ENCODE results near the gene LHFPL4. TPM values are rescaled to one million over a fixed set of nuclear protein-coding genes. Genes with fewer than 3 reads are reported as not detected.
"Not testable (repeated sequence)": the region's sequence is repeated elsewhere in the genome, so short reads cannot be mapped to it uniquely, and the experiment has no call there.

Gene LHFPL4
- total RNA-seq, 1 donor from 2014 or later = 0.55 TPM

DNA sequence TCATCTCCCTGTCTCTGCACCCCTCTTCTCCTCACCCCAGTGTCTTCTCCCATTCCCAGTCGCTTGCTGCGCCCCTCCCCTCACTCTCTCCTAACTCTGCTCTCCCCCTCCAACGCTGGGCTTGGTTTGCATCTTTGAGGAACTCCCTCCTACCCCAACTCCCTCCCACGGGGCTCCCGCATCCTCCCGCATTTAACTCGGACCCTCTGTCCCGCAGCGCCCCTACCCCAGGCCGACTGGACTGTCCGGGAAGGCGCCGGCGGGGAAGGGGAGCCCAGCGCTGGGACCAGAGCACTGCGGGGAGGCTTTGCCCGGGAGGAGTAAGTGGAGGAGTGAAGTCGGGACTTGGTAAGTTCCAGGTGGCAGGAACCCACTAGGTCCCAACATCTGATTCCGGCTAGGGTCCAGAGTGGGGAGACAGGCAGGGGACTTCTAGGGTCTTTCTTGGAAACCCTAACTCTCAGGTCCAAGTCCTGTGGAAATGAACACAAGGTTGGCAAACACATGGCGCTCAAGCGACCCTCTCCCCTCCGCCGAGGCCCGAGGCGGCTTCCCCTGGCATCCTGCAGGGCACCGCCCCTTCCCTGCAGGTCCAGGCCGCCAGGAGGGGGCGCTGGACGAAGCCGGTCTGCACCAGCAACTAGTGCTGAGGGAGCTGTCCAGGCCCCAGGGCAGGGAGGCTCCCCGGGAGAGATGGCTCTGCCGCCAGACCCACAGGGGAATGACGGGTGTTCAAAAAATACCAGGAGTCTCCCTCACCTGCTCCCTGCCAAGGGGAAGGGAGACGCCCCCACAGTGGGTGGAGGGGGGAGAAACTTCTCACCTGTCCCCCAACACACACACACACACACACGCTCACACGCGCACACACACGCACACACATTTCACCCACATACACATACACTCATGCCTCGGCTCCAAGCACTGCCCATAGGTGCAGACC, 53.2 kb downstream of the LHFPL4 start:
- TF ChIP-seq, protein P1, sequence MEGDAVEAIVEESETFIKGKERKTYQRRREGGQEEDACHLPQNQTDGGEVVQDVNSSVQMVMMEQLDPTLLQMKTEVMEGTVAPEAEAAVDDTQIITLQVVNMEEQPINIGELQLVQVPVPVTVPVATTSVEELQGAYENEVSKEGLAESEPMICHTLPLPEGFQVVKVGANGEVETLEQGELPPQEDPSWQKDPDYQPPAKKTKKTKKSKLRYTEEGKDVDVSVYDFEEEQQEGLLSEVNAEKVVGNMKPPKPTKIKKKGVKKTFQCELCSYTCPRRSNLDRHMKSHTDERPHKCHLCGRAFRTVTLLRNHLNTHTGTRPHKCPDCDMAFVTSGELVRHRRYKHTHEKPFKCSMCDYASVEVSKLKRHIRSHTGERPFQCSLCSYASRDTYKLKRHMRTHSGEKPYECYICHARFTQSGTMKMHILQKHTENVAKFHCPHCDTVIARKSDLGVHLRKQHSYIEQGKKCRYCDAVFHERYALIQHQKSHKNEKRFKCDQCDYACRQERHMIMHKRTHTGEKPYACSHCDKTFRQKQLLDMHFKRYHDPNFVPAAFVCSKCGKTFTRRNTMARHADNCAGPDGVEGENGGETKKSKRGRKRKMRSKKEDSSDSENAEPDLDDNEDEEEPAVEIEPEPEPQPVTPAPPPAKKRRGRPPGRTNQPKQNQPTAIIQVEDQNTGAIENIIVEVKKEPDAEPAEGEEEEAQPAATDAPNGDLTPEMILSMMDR (IDR thresholded peaks at IDR 0.05; ENCODE audit: unreplicated experiment) = peak; percentile 85
- no peaks in the 10 kb centered on the region for H3K9me3 Mint-ChIP-seq (ENCODE audit: low read depth)
- no peak overlapping the region for H3K4me3 Mint-ChIP-seq (ENCODE audit: low read depth)
- DNase-seq (ENCODE audit: low spot score, unreplicated experiment) = peak; percentile 76
- H3K27ac Mint-ChIP-seq = no peak overlapping the region
- H3K36me3 Mint-ChIP-seq (ENCODE audit: insufficient read depth) = no peaks in the 10 kb centered on the region
- peaks cover 51% of the 10 kb centered on the region for H3K27me3 Mint-ChIP-seq
- peaks cover 3% of the 10 kb centered on the region for H3K4me1 Mint-ChIP-seq (ENCODE audit: low read depth)

GRCh38 chr3:9499455-9500107, 54.0 kb downstream of the LHFPL4 start:
- DNase-seq (ENCODE audit: low spot score, unreplicated experiment) = no peak
- Mint-ChIP-seq H3K27ac (no peak overlapping the region), H3K27me3 (peaks cover 48% of the 10 kb centered on the region), H3K4me3 (ENCODE audit: low read depth) (no peak overlapping the region), H3K4me1 (ENCODE audit: low read depth) (peaks cover 3% of the 10 kb centered on the region), H3K9me3 (ENCODE audit: low read depth) (no peaks in the 10 kb centered on the region), H3K36me3 (ENCODE audit: insufficient read depth) (no peaks in the 10 kb centered on the region)
- TF ChIP-seq, protein P1 (IDR thresholded peaks at IDR 0.05; ENCODE audit: unreplicated experiment) = no peak

- H3K27me3 Mint-ChIP-seq = peaks cover 48% of the 10 kb centered on the region
- H3K4me1 Mint-ChIP-seq (ENCODE audit: low read depth) = peaks cover 3% of the 10 kb centered on the region
- H3K4me3 Mint-ChIP-seq (ENCODE audit: low read depth) = no peak overlapping the region
- H3K9me3 Mint-ChIP-seq (ENCODE audit: low read depth) = no peaks in the 10 kb centered on the region
- H3K36me3 Mint-ChIP-seq (ENCODE audit: insufficient read depth) = peaks cover 1% of the 10 kb centered on the region
- DNase-seq (ENCODE audit: low spot score, unreplicated experiment) = no peak
- H3K27ac Mint-ChIP-seq = no peak overlapping the region
- TF ChIP-seq, protein P1 (IDR thresholded peaks at IDR 0.05; ENCODE audit: unreplicated experiment) = no peak
These were observed 54.8 kb downstream of the LHFPL4 start for GRCh38 chr3:9498781-9499180.

DNA sequence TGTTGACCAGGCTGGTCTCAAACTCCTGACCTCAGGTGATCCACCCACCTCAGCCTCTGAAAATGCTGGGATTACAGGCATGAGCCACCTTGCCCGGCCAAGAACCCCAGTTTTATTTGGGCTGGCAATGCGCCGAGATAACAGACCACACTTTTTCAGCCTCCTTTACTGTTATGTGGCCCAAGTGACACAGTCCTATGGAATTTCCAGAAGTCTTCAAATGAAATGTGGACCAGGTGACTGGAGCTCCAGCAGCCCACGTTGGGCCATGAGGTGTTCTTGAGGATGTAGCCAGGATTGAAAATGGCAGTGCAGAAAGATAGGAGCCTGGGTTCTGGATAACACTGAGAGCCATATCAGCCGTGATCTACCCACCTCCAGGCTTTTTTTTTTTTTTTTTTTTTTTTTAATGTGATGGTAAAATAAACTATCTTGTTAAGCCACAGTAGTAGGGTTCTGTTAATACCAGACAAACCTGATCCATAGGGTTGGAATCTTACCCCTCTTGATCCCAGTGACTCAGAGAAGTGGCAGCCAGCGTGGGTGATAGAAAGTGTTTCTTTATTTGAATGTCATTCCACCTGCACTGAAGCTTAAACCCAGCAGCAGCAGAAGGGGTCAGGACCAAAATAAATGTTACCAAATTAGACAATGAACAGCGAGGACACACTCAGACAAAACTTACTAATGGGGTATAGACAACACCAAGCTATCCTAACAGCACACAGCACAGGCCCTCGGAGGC, 55.6 kb downstream of the LHFPL4 start:
- DNase-seq (ENCODE audit: low spot score, unreplicated experiment) = no peak
- Mint-ChIP-seq H3K36me3 (ENCODE audit: insufficient read depth) (peaks cover 1% of the 10 kb centered on the region), H3K4me1 (ENCODE audit: low read depth) (peaks cover 3% of the 10 kb centered on the region), H3K27me3 (peaks cover 48% of the 10 kb centered on the region), H3K4me3 (ENCODE audit: low read depth) (no peak overlapping the region), H3K9me3 (ENCODE audit: low read depth) (no peaks in the 10 kb centered on the region), H3K27ac (no peak overlapping the region)
- TF ChIP-seq, protein P1 (IDR thresholded peaks at IDR 0.05; ENCODE audit: unreplicated experiment) = no peak

- TF ChIP-seq, protein P1 (IDR thresholded peaks at IDR 0.05; ENCODE audit: unreplicated experiment) = no peak
- Mint-ChIP-seq H3K4me3 (ENCODE audit: low read depth) (no peak overlapping the region), H3K4me1 (ENCODE audit: low read depth) (peaks cover 3% of the 10 kb centered on the region), H3K27ac (no peak overlapping the region), H3K9me3 (ENCODE audit: low read depth) (no peaks in the 10 kb centered on the region), H3K27me3 (peaks cover 44% of the 10 kb centered on the region), H3K36me3 (ENCODE audit: insufficient read depth) (peaks cover 2% of the 10 kb centered on the region)
- DNase-seq (ENCODE audit: low spot score, unreplicated experiment) = no peak
These were observed 56.7 kb downstream of the LHFPL4 start for GRCh38 chr3:9496893-9497292.

DNA sequence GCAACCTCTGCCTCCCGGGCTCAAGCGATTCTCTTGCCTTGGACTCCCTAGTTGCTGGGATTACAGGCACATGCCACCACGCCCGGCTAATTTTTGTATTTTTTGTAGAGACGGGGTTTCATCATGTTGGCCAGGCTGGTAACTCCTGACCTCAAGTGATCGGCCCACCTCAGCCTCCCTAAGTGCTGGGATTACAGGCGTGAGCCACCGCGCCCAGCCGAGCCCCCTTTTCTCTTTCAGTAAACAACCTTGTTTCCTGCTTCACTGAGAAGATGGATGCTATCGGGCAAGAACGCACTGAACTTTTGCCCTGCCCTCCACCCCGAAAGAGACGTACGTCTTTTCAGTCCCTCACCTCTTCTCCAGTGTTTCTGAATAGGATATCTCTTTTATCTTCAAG, 59.6 kb downstream of the LHFPL4 start:
- peaks cover 18% of the 10 kb centered on the region for H3K27me3 Mint-ChIP-seq
- H3K9me3 Mint-ChIP-seq (ENCODE audit: low read depth) = not testable (repeated sequence)

More for the DNA sequence above, 59.6 kb downstream of the LHFPL4 start:
- H3K36me3 Mint-ChIP-seq (ENCODE audit: insufficient read depth); H3K27ac Mint-ChIP-seq; H3K4me1 Mint-ChIP-seq (ENCODE audit: low read depth); H3K4me3 Mint-ChIP-seq (ENCODE audit: low read depth); DNase-seq (ENCODE audit: low spot score, unreplicated experiment): not testable (repeated sequence)
